GM21526 (cell line): ENCODE data around the gene ADK.

ENCODE experiments used
- ATAC-seq: cut with Tn5 transposase; IDR thresholded peaks from one replicate; pipeline ENCODE4 v1.9.1; 2021; ENCODE audit warnings: moderate library complexity; ENCODE audit not compliant: unreplicated experiment, low FRiP score

ADK gene

GRCh38 chr10:74231375-74231774 is 80.4 kb downstream of the ADK start:
- ATAC-seq: no peak

DNA sequence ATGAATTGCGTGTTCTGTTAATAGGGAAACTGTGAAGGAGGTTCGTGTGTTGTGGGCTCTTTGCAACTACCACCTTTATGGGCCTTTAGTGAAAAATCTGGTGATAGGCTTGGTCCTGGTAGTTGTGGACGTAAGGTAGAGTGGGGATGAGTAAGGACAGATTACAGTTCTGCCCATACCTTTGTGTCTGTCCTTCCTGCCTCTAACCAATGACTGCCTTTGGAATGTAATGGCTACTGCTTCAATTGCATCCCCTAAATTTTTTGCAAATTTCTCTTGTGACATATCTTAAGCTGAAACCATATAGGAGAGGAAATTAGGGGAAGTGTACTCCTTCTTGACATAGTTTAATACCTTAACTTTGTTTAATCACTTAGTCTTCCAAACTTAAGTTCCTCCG is 82.3 kb downstream of the ADK start:
- ATAC-seq: no peak

GRCh38 chr10:74234569-74234968 is 83.5 kb downstream of the ADK start:
- no peak for ATAC-seq

- no peak for ATAC-seq
Measured at GRCh38 chr10:74238031-74238431, 87.0 kb downstream of the ADK start.

GRCh38 chr10:74238516-74238915 is 87.5 kb downstream of the ADK start:
- no peak for ATAC-seq

DNA sequence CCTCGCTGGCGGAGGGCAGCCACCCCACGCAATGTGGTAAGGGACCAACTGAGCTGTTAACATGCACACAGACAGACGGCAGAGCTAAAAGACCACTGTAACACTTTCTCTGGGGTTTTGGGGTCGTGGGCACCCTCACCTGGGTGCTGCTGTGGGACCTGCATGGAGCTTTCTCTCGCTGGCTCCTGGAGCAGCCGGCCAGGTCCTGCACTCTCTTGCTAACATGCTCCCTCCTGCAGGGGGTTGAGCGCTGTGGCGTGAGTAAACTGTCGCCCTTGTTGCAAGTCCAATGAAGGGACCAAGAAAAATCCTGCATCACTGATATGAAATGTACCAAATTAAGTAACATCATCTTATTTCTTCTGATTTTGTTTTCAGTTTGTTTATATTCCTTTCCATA is 92.0 kb downstream of the ADK start:
- no peak for ATAC-seq

GRCh38 chr10:74244097-74244685 is 93.2 kb downstream of the ADK start:
- no peak for ATAC-seq

DNA sequence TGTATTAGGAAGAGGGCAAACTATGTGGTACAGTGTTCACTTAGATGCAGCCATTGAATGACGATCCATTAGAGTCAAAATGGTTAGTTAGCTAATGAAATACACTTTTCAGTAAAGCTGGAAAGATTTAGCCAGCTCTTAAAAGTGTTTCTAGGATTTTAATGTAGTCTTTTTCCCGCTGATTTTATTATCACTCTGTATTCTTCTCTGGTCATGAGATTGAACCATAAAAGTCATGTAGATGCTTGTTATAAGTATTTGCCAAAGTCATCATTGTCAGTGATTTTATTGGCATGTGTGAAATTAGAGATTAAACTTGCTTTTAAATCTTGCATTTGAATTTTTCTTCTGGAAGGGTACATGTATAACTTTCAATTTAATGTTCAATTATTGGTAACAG is 93.8 kb downstream of the ADK start:
- no peak for ATAC-seq

DNA sequence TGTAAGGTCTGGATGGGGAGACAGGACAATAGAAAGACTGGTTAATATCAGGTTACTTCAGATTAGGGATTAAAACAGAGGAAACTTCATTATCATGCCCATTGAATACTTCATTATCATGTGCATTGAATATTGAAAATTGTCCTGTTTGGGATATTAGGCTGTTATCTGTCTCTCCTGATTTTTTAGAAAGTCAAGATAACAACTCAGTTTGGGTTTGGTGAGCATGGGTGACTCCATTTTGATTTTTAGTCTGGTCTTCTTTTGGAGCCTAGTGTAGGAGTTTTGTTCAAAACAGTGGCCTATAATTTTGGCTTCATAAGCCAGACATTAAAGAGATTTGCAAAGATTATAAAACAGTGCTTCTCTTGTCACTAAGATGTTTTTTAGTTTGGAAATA is 95.5 kb downstream of the ADK start:
- no peak for ATAC-seq

- ATAC-seq: no peak
Measured at GRCh38 chr10:74249865-74250264, 98.8 kb downstream of the ADK start.

DNA sequence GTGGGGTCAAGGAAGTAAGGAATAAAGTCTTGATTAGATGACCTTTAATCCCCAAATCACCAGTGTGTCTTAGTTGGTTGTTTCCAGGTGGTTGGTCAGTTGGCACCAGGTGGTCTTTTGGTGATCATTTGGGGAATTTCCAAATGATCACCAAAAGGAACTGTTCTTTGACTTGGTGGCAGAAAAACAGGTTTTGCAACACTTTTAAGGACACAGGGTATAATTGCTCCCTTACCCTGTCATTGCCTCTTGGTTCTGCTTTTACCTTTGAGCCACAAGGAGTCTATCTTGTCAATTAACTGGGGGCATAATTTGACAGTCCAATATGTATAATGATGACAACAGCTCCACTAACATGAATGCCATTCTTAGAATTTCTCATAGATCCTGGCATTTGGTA is 104.2 kb downstream of the ADK start:
- ATAC-seq: no peak

DNA sequence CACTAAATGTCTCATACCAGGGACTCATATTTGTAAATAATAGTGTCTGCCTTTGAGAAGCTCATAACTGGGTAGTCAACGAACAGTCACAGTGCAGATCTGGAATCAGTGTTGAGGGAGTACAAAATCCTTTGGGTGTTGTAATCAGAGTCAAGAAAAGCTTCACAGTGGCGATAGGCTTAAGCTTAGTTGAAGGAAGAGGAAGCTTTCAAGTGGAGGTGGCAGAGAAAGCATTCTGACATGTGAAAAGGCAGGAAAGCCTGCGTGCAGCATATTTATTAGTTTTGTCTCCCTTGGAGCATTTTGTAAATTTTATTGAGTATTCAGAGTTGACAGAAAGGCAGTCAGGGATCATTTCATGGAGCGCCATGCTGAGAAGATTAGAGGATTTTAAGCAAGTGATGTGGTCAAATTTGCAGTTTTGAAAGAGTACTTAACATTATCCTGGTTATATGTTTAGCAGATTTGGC is 104.9 kb downstream of the ADK start:
- no peak for ATAC-seq

DNA sequence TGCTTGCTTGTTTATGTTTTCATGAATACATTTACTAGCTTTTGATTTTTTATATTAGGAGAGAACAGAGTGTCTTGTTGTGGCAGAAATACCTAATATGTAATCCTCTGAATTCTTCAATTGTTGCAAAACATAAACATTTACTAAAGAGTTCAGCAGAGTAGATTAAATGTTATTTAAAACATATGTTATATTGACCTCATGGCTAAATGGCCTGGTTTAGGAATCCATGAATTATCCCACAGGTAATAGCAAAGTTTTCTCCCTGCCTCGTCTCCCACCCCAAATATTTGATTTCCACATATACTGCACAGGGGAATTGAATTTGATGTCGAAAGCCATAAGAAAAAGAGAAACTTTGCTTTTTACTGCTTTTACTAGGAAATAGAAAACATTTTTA is 111.8 kb downstream of the ADK start:
- ATAC-seq: no peak

DNA sequence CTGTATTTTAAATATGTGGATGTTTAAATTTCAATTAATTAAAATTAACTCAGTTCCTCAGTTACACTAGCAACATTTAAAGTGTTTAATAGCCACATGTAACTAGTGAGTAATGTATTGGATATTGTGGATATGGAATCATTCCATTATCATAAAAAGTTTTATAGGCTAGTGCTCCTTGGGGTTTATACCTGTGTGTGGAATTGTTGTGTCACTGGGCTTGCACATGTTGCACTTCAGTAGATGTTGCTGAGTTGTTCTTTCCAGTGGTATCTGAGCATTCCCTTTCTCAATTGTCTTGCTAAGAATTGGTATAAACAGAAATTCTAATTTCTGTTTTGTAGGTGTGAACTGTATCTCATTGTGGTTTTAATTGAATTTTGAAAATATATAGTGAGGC is 113.0 kb downstream of the ADK start:
- no peak for ATAC-seq

- no peak for ATAC-seq
Measured at GRCh38 chr10:74272288-74272687, 121.3 kb downstream of the ADK start.

GRCh38 chr10:74275755-74276290 is 124.8 kb downstream of the ADK start:
- no peak for ATAC-seq

DNA sequence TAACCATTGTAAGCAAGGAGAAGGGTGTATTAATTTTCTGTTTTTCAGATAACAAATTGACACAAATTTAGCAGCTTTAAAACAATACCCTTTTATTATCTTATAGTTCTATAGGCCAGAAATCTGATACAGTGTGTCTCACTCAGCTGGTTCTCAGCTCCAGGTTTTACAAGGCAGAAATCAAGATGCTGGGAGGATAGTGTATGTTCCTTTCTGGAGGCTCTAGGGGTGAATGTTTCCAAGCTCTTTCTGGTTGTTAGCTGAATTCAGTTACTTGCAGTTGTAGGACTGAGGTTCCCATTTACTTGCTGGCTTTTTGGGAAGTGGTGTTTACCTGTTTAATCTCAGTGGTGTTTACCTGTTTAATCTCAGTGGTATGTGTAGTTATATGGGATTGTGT is 125.4 kb downstream of the ADK start:
- ATAC-seq: no peak

GRCh38 chr10:74282151-74282847 is 131.3 kb downstream of the ADK start:
- no peak for ATAC-seq

DNA sequence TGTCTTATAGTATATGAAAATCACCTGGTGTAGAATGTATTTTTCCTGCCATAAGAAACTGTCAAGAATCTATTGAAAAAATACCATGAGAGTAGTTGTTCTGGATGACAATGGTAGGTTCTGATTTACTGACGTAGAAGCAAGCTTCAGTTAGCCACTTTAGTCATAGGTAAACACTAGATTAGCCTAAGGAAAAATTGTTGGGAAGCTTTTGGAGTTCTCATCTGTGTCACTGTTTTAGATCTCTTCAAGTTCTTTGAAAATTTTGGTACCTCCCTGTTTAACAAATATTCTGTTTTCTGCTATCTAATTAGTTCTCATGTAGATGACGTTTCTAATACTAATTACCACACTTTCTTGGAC is 131.8 kb downstream of the ADK start:
- no peak for ATAC-seq

DNA sequence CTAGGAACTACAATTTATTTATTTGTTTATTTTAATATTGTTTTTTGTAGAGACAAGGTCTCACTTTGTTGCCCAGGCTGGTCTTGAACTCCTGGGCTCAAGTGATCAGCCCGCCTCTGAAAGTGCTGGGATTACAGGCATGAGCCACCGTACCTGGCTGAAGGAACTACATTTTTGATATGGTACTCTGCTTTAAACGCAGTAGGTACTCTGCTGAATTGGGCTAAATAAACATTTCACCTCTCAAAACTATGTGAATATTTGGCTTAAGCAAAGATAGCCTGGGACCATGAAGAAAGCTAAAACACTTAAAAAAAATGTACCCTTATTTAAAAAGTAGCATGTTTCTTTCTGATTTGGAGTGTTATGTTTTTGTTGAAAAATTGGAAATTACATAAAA is 138.2 kb downstream of the ADK start:
- no peak for ATAC-seq

DNA sequence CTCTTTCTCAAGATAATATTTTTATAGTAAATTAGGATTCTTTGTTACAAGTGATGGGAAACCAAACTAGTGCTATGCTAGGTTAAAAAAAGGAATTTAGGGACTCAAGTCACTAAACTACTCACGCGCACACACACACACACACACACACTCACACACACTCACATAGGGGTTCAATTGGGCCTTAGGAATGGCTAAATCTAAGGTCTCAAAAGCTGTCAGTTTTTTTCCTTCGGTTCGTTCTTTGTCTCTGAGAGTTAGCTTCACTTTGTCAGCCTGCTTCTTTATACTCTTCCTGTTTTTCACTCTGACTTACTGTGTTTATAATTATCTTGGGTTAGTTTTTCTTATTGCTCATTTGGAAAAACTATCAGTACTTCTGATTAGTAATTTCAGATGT is 138.9 kb downstream of the ADK start:
- no peak for ATAC-seq

DNA sequence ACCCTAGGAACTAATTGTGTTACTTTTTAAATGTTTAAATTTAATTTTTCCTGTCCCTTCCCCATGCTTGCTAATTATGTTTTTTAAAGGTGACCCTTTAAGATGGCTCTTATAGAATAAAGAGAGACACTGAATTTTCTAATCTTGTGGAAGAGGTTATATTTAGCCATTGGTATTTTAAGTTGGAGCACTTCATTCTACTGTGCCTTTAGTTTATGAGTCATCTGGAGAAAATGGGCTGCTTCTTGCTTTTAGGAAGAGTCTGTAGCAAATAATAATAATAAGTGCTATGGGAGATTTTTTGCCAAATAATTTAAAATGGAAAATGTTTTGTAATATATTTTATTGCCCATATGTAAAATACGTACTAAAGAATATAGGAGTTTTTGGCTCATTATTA is 139.7 kb downstream of the ADK start:
- no peak for ATAC-seq
